ENCODE measurements around the gene SCN1A.
A peak's percentile ranks its signal among the peaks of the same experiment; 100 is the strongest.

DNA sequence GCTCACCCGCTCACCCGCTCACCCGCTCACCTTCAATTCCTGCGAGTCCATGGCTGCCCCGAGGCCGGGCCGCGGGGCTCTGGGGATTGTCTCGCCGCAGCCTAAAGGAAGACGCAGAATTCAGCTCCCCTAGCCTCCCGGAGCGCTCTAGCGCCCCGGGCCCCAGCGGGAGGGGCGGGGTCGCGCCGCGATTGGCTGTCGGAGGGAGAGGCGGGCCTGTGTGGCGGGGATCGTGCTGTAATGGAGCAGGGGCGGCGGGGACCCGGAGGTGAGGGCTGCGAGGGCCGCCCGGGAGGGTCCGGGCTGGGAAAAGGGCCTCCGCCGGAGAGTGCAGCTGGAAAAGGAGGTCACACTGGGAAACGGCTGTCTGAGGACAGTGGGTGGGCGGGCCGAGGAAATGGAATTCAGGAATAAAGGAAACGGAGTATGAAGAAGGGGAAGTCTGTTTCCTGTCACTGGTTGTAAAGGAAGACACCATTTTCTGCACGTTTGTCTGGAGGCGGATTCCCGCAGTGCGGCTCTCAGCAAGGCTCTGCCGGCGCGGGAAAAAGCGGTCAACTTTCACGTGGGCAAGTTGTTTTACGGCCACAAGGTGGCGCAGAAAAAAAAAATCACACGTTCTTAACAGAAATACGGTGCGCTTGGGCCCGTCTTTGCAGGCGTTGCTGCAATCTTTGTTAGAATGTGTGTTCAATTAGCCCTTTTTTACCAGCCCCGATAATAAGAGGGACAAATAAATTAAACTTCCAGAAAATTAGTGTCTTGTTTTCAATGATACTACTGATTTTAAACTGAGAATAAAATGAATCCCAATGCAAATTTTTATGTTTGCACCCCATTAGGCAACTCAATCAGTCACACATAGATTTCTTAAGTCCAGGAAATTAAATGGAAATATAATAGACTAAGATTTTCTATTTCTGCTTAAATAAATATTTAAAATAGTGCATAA lies 173.9 kb downstream of the SCN1A start, which contains the start of gene TTC21B:
- TF ChIP-seq, protein P1, sequence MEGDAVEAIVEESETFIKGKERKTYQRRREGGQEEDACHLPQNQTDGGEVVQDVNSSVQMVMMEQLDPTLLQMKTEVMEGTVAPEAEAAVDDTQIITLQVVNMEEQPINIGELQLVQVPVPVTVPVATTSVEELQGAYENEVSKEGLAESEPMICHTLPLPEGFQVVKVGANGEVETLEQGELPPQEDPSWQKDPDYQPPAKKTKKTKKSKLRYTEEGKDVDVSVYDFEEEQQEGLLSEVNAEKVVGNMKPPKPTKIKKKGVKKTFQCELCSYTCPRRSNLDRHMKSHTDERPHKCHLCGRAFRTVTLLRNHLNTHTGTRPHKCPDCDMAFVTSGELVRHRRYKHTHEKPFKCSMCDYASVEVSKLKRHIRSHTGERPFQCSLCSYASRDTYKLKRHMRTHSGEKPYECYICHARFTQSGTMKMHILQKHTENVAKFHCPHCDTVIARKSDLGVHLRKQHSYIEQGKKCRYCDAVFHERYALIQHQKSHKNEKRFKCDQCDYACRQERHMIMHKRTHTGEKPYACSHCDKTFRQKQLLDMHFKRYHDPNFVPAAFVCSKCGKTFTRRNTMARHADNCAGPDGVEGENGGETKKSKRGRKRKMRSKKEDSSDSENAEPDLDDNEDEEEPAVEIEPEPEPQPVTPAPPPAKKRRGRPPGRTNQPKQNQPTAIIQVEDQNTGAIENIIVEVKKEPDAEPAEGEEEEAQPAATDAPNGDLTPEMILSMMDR (IDR thresholded peaks at IDR 0.05; ENCODE audit: insufficient read depth, low read length), result peak; percentile 69
- peak; percentile 74 for TF ChIP-seq POLR2AphosphoS5 (IDR thresholded peaks at IDR 0.05; ENCODE audit: low read depth)
- peak; percentile 9 for TF ChIP-seq REST (IDR thresholded peaks at IDR 0.05; ENCODE audit: insufficient replicate concordance, low read depth)
- no peak for TF ChIP-seq GABPA (IDR thresholded peaks at IDR 0.05; ENCODE audit: low read depth)
- TF ChIP-seq SPI1 (IDR thresholded peaks at IDR 0.05; ENCODE audit: borderline replicate concordance, low read depth), result peak; percentile 60; the same call in 1 of the 2 replicates

Measured in HL-60 (cell line).